HG03066 (cell line): ENCODE measurements around the gene WDR6.
A peak's percentile ranks its signal among the peaks of the same experiment; 100 is the strongest.
"Not testable (repeated sequence)": the region's sequence is repeated elsewhere in the genome, so short reads cannot be mapped to it uniquely, and the experiment has no call there.

ENCODE experiments used
- ATAC-seq: cut with Tn5 transposase; IDR thresholded peaks from one replicate; pipeline ENCODE4 v1.9.1; 2021; ENCODE audit warnings: low read depth; ENCODE audit not compliant: unreplicated experiment

Gene WDR6

GRCh38 chr3:48990636-48991469 lies 16.3 kb upstream of the WDR6 start:
- ATAC-seq, result no peak

GRCh38 chr3:48991851-48992545 lies 15.2 kb upstream of the WDR6 start:
- no peak for ATAC-seq

GRCh38 chr3:48993834-48994233 lies 13.4 kb upstream of the WDR6 start:
- no peak for ATAC-seq

- no peak for ATAC-seq
These were observed 10.6 kb upstream of the WDR6 start for GRCh38 chr3:48996640-48997039.

- ATAC-seq, result no peak
These were observed 10.0 kb upstream of the WDR6 start for GRCh38 chr3:48997102-48997635.

- no peak for ATAC-seq
These were observed 9.2 kb upstream of the WDR6 start for GRCh38 chr3:48997714-48998637.

GRCh38 chr3:48999085-48999858 lies 7.9 kb upstream of the WDR6 start:
- no peak for ATAC-seq

- ATAC-seq, result no peak
These were observed 6.0 kb upstream of the WDR6 start for GRCh38 chr3:49001155-49001554.

- ATAC-seq, result no peak
These were observed 2.6 kb upstream of the WDR6 start for GRCh38 chr3:49004352-49005302.

- no peak for ATAC-seq
These were observed 1.9 kb upstream of the WDR6 start for GRCh38 chr3:49005303-49005680.

- ATAC-seq, result no peak
These were observed 1.2 kb upstream of the WDR6 start for GRCh38 chr3:49005998-49006397.

GRCh38 chr3:49006408-49007067 lies 653 bp upstream of the WDR6 start:
- no peak for ATAC-seq

GRCh38 chr3:49007771-49008528 lies 759 bp downstream of the WDR6 start:
- peak; percentile 35 for ATAC-seq

GRCh38 chr3:49008627-49009026 lies 1.4 kb downstream of the WDR6 start:
- ATAC-seq, result not testable (repeated sequence)

- no peak for ATAC-seq
These were observed 2.2 kb downstream of the WDR6 start for GRCh38 chr3:49009396-49009795.

GRCh38 chr3:49012441-49013017 lies 5.3 kb downstream of the WDR6 start:
- no peak for ATAC-seq

GRCh38 chr3:49013113-49013737 lies 6.0 kb downstream of the WDR6 start:
- no peak for ATAC-seq
